Endodermal cell (in vitro differentiated cells): Measurements from ENCODE around the gene PTPRT. TPM values are rescaled to one million over a fixed set of nuclear protein-coding genes. Genes with fewer than 3 reads are reported as not detected.

ENCODE experiments used
- DNase-seq: peaks from one replicate; pipeline ENCODE4 v3.0.0-alpha.2; 2017
- H3K27ac ChIP-seq: 2 replicates; pipeline ENCODE4 v1.5.1; 2013; ENCODE audit warnings: mild to moderate bottlenecking, low read depth, low read length, moderate library complexity
- H3K27me3 ChIP-seq: 2 replicates; pipeline ENCODE4 v1.6.1; 2013; ENCODE audit warnings: mild to moderate bottlenecking, low read length, moderate library complexity; ENCODE audit not compliant: insufficient read depth, control insufficient read depth, poor library complexity, severe bottlenecking
- H3K36me3 ChIP-seq: 2 replicates; pipeline ENCODE4 v1.7.0; 2013; ENCODE audit warnings: mild to moderate bottlenecking, low read length, moderate library complexity; ENCODE audit not compliant: control insufficient read depth, insufficient read depth
- H3K4me1 ChIP-seq: one replicate; pipeline ENCODE4 v1.7.0; 2013; ENCODE audit warnings: low read length; ENCODE audit not compliant: control insufficient read depth, insufficient read depth
- H3K4me3 ChIP-seq: 2 replicates; pipeline ENCODE4 v1.5.1; 2013; ENCODE audit warnings: mild to moderate bottlenecking, low read length, moderate library complexity
- H3K9ac ChIP-seq: 2 replicates; pipeline ENCODE4 v1.6.1; 2013; ENCODE audit warnings: mild to moderate bottlenecking, low read length, moderate library complexity; ENCODE audit not compliant: poor library complexity, severe bottlenecking; ENCODE audit errors: extremely low read depth
- H3K9me3 ChIP-seq: 2 replicates; pipeline ENCODE4 v1.6.1; 2013; ENCODE audit warnings: mild to moderate bottlenecking, low read length, moderate library complexity; ENCODE audit not compliant: control insufficient read depth
- H3K27ac Mint-ChIP-seq: 2 replicates; pipeline ENCODE4 v1.8.0; 2020; ENCODE audit warnings: mixed read lengths
- H3K27me3 Mint-ChIP-seq: 2 replicates; pipeline ENCODE4 v1.8.0; 2021; ENCODE audit warnings: mild to moderate bottlenecking, mixed read lengths; ENCODE audit not compliant: insufficient read depth
- H3K36me3 Mint-ChIP-seq: 2 replicates; pipeline ENCODE4 v1.8.0; 2020; ENCODE audit warnings: low read depth, mixed read lengths
- H3K4me1 Mint-ChIP-seq: 2 replicates; pipeline ENCODE4 v1.8.0; 2020; ENCODE audit warnings: mixed read lengths
- H3K4me3 Mint-ChIP-seq: 2 replicates; pipeline ENCODE4 v1.8.0; 2020; ENCODE audit warnings: mild to moderate bottlenecking, moderate library complexity, mixed read lengths
- H3K9me3 Mint-ChIP-seq: 2 replicates; pipeline ENCODE4 v1.8.0; 2020; ENCODE audit warnings: mild to moderate bottlenecking, mixed read lengths
- WGBS, 2 experiments: methylation state at CpG; one replicate each; pipeline versions ENCODE4 v1.1.5 to v1.1.7; 2013; ENCODE audit warnings: missing lambda C conversion rate in 2 of 2, mixed read lengths in 1 of 2; ENCODE audit not compliant: insufficient coverage in 1 of 2, insufficient read length in 1 of 2; 5-methylcytosine and 5-hydroxymethylcytosine counted together
- total RNA-seq, 2 donors: library from RNA; stranded (reverse); fragmentation: NEBNext Ultra II Directional in 1 of 2; extraction: Animal tissue kit (Norgen Biotek cat#: 25700) in 1 of 2; gene quantifications; 2 replicates in 1 of 2; 3 replicates in 1 of 2; pipeline ENCODE4 v1.2.1, GENCODE V29; 2021
- TF ChIP-seq, protein P1 (sequence below): fragments of 200-600 bp; sonication (generic); conservative IDR thresholded peaks from 2 replicates; pipeline ENCODE4 v1.5.0; 2021; ENCODE audit warnings: antibody characterized with exemption, mild to moderate bottlenecking

PTPRT gene
- total RNA-seq, 2 donors from 2014 or later, result 2.3 to 2.7 TPM

DNA sequence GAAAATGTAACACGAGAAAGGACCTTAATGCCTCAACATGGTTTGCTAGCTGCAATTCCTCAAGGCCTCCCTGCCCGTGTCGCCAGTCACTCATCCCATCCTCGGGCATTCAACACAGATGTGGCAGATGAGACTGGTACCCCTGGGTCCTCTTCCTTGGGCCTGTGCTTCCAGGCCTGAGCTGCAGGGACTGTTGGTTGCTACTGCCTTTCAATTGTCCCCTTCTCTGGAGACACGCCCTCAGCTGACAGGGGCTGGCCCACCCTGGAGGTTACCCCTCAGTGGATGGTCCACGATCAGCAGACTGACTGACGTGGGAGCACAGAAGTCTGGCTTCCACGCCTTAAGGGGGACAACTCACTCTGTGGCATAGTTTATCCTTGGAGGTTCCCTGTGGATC, 1076.5 kb downstream of the PTPRT start:
- H3K27me3 Mint-ChIP-seq, result peaks cover 1% of the 10 kb centered on the region
- H3K27ac Mint-ChIP-seq, result no peak overlapping the region
- no peaks in the 10 kb centered on the region for H3K27me3 ChIP-seq
- no peak overlapping the region for H3K27ac ChIP-seq
- DNase-seq, result no peak
- no peak overlapping the region for H3K4me3 Mint-ChIP-seq
- TF ChIP-seq, protein P1, sequence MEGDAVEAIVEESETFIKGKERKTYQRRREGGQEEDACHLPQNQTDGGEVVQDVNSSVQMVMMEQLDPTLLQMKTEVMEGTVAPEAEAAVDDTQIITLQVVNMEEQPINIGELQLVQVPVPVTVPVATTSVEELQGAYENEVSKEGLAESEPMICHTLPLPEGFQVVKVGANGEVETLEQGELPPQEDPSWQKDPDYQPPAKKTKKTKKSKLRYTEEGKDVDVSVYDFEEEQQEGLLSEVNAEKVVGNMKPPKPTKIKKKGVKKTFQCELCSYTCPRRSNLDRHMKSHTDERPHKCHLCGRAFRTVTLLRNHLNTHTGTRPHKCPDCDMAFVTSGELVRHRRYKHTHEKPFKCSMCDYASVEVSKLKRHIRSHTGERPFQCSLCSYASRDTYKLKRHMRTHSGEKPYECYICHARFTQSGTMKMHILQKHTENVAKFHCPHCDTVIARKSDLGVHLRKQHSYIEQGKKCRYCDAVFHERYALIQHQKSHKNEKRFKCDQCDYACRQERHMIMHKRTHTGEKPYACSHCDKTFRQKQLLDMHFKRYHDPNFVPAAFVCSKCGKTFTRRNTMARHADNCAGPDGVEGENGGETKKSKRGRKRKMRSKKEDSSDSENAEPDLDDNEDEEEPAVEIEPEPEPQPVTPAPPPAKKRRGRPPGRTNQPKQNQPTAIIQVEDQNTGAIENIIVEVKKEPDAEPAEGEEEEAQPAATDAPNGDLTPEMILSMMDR, result no peak
- 83 to 91% methylated on average over 8 of the region's 8 CpGs for WGBS, 2 experiments
- peaks cover 17% of the 10 kb centered on the region for H3K4me1 Mint-ChIP-seq
- no peaks in the 10 kb centered on the region for H3K36me3 Mint-ChIP-seq
- no peak overlapping the region for H3K9ac ChIP-seq
- no peaks in the 10 kb centered on the region for H3K9me3 ChIP-seq
- H3K4me1 ChIP-seq, result no peaks in the 10 kb centered on the region
- no peaks in the 10 kb centered on the region for H3K36me3 ChIP-seq
- H3K9me3 Mint-ChIP-seq, result no peaks in the 10 kb centered on the region
- H3K4me3 ChIP-seq, result no peak overlapping the region

DNA sequence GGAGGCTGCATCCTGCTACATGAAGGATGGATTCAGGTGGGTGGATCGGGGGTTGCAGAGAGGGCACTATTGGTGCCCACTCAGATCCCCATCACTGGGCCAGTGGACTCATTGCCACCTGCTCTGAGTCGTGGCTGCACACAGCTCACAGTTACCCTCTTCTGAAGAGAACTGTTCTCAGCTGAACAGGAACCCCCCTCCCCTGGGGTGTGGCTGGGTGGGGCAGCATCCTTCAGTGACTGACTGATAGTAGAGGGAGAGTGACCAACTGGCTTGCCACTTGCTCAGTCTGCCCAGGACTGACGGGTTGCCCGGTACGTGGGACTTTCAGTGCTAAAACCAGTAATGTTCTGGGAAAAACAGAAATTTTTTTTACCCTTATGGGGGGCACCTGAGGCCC, 1077.5 kb downstream of the PTPRT start:
- Histone ChIP-seq H3K9me3 (no peaks in the 10 kb centered on the region), H3K27me3 (no peaks in the 10 kb centered on the region), H3K9ac (no peak overlapping the region), H3K36me3 (no peaks in the 10 kb centered on the region), H3K4me3 (no peak overlapping the region), H3K4me1 (no peaks in the 10 kb centered on the region), H3K27ac (no peak overlapping the region)
- H3K9me3 Mint-ChIP-seq, result no peaks in the 10 kb centered on the region
- TF ChIP-seq, protein P1, result no peak
- no peak for DNase-seq
- H3K4me1 Mint-ChIP-seq, result peaks cover 17% of the 10 kb centered on the region
- H3K36me3 Mint-ChIP-seq, result no peaks in the 10 kb centered on the region
- 90% methylated on average over 5 of the region's 5 CpGs; no CpG with 5 or more reads in 1 of the 2 experiments for WGBS, 2 experiments
- H3K4me3 Mint-ChIP-seq, result no peak overlapping the region
- H3K27me3 Mint-ChIP-seq, result peaks cover 1% of the 10 kb centered on the region
- H3K27ac Mint-ChIP-seq, result no peak overlapping the region

DNA sequence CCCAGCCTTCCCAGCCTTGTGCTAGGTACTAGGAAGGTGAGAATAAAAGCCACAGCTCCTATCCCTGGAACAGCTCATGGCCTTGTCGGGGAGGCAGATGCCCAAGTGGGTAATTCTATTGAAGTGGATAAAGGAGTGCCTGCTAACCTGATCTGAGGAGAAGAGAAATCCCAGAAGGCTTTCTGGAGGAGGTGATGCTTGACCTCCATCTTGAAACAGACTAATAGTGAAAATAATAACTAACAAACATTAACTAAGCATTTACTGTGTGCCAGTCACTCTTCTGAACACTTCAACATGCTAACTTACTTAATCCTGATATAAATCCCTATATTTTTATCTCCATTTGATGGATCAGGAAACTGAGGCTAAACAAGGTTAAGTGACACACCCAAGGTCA, 1078.4 kb downstream of the PTPRT start:
- H3K36me3 ChIP-seq, result no peaks in the 10 kb centered on the region
- no peaks in the 10 kb centered on the region for H3K27me3 ChIP-seq
- no peaks in the 10 kb centered on the region for H3K4me1 ChIP-seq
- H3K4me3 ChIP-seq, result no peak overlapping the region
- H3K4me3 Mint-ChIP-seq, result no peak overlapping the region
- peaks cover 1% of the 10 kb centered on the region for H3K27me3 Mint-ChIP-seq
- DNase-seq, result no peak
- H3K4me1 Mint-ChIP-seq, result peaks cover 17% of the 10 kb centered on the region
- H3K27ac ChIP-seq, result no peak overlapping the region
- H3K9me3 ChIP-seq, result no peaks in the 10 kb centered on the region
- no peaks in the 10 kb centered on the region for H3K36me3 Mint-ChIP-seq
- TF ChIP-seq, protein P1, result no peak
- no peak overlapping the region for H3K27ac Mint-ChIP-seq
- no peak overlapping the region for H3K9ac ChIP-seq
- no peaks in the 10 kb centered on the region for H3K9me3 Mint-ChIP-seq
- 93 to 100% methylated on average over 1 of the region's 1 CpG for WGBS, 2 experiments
